Measurements from ENCODE around the gene AGAP1.
A peak's percentile ranks its signal among the peaks of the same experiment; 100 is the strongest.
"Not testable (repeated sequence)": the region's sequence is repeated elsewhere in the genome, so short reads cannot be mapped to it uniquely, and the experiment has no call there.

The AGAP1 gene

DNA sequence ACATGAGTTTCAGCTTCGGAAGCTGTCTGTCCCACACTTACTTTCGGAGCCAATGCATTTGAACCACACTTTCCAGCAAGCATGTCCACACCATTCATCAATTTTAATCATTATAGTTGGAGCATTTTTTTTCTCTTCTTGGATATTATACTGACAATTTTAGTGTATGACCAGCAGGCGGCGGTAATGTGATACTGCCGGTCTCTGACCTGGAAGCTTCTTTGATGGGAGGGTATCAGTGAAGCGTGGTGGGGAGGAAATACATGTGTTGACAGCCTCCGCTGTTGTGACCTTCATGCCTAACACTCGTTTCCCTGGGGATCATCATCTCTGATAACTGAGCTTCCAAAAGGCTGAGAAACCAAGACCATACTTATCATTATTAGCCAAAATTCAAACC lies 442.6 kb downstream of the AGAP1 start:
- DNase-seq = peak; percentile 21

DNA sequence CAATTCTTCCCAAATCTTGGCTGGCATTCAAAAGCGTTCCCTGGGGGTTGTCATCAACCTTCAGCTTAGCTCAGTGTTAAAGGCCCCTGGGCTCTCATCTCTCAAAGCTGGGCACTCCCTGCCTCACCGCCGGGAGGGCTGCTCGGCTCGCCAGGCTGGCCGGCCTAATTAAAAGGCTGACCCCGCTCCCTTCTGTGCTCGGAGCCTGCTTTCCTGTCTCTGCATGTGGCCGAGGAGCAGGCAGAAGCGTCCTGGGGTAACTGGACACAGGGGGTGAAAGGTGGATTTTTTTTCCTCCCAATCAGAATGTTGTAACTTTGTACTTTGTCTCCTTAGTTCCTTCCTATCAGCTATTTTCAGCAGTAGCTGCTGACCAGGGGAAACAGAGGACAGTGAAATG lies 443.2 kb downstream of the AGAP1 start:
- no peak for DNase-seq

DNA sequence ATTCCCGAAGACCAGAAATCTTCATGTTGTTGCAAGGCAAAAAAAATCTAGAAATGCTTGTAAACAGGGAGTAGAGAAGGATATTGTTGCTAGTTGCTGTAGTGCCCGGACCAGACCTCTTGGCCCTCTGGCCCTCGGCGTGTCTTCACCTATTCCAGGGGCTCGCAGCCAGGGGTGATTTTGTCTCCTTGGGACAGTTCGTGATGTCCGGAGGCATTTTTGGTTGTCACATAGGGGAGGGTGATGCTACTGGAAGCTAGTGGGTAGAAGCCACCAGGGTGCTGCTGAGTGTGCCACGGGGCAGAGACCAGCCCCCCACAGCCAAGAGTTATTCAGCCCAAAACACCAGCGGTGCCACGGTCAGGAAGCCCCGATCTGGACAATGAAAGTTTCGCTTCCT lies 443.7 kb downstream of the AGAP1 start:
- no peak for DNase-seq

DNA sequence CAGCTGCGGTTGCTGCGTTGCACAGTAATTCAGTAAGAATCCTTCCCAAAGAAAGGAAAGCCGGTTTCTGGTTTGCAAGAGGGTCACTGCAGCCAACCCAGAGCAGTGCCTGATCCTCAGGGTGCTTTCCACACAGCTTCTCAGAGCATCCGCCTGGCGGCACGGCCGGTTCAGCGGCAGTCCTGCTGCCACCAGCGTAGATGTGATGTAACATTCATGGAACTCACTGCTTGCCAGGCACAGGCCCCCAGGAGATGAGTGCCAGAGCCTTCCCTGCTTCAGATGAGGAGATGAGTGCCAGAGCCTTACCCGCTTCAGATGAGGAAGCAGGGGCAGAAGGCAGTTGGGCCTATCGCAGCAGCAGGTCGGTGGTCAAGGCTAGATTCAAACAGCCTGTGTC lies 444.1 kb downstream of the AGAP1 start:
- DNase-seq = no peak

DNA sequence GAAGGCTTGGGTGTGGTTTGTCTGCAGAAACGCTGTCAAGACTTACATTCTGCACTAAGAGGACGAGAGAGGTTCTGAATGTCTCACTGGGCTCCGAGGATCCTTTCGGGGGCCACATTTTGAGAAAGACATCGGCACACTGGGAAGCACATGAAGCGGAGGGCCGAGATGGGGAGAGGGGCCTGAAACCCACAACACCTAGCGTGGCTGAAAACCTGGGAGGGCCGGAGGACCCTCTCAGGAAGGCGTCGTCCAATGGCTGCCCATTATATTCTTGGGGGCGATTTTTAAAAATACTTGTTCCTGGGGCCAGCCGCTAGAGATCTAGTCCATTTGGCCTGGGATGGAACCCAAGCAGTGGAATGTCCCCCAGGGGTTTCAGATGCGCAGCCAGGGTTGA lies 444.8 kb downstream of the AGAP1 start:
- no peak for DNase-seq

DNA sequence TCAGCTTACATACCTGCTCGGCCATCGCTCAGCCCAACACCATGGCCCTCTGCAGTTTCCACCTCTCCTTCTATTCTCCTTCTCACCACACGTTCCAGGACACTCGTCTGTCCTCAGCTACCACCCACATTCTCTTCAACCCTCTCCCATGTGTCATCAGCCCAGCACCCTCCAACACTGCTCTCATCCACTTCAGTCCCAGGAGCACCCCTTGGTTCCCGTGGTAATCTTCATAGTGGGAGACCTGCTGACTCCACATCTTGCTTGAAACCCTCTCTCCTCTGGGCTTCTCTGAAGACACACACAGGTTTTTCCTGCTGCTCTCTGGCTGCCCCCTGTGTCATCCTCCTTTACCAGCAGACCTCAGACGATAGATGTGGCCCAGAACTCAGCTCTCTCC lies 445.6 kb downstream of the AGAP1 start:
- DNase-seq = no peak

DNA sequence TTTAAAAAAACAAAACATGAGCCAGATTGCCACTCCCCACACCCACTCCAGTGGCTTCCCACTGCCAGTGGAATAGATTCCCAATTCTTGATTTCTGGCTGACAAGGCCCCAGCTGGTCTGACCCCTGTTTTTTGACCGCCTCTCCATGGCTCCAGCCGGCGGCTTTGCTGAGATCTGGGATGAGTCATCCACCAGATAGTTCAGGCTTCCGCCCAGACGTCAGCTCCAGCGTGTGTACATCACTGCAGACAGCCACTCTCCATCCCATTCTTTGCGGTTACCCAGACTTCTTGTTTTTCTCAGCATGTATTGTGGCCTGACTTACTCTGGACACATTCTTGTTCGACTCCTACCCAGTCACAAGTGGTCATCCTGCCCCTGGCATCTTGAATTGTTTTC lies 446.5 kb downstream of the AGAP1 start:
- no peak for DNase-seq

DNA sequence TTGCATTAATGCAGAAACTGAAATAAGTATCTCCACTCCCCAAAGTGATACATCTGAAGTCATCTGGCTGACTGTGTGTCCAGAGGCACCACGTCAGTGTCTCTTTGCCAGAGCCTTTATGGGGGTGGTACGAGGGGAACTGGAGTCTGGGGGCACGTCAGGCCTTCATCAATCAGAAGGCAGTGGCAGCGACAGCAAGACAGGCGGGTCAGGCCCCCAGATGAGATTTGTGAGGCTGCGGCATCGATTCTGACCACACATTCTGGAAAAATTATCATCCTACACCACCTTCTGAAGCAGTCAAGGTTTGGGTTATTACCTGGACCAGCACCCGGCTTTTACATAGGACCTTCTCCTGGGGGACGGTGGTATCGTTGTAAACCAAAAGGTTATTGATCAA lies 450.7 kb downstream of the AGAP1 start:
- DNase-seq = no peak

DNA sequence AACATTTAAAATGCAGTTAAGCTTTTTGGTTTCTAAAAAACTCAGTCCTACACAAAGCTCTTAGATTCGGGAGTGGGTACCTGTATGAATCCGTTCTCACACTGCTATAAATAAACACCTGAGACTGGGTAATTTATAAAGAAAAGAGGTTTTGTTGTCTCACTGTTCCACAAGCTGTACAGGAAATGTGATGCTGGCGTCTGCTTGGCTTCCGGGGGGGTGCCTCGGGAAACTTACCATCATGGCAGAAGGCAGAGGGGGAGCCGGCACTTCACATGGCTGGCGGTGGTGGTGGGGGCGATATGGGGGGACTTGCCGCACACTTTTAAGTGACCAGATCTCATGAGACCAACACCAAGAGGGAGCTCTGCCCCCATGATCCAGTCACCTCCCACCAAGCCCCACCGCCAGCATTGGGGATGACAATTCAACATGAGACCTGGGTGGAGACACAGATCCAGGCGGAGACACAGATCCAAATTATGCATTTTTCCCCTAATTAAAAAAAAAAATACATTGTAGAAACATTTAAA lies 451.8 kb downstream of the AGAP1 start:
- DNase-seq = no peak

DNA sequence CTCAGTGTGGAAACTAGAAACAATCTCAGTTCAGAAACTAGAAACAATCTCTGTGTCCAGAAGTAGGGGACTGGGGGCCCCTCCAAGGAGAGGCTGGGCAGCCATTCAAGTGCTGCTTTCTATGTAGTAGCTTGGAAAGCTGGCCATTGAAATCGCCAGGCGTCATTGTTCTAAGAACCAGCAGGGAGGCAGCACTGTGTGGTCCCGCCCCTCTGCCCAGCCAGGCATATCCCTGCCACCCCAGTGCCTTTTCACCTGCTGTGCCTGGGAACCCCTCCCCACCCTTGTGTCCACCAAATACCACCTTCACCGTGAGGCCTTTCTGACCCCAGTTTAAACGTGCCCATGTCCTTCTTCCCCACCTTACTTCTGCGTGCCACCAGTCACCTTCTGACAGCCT lies 452.7 kb downstream of the AGAP1 start:
- no peak for DNase-seq

DNA sequence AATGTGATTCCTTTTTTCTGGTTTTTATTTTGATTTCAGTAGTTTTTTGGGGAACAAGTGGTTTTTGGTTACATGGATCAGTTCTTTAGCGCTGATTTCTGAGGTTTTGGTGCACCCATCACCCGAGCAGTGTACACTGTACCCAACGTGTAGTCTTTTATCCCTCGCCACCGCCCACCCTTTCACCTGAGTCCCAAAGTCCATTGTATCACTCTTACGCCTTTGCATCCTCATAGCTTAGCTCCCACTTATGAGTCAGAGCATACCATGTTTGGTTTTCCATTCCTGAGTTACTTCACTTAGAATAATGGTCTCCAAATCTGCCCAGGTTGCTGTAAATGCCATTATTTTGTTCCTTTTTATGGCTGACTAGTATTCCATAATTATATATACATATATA lies 453.2 kb downstream of the AGAP1 start:
- DNase-seq = not testable (repeated sequence)

DNA sequence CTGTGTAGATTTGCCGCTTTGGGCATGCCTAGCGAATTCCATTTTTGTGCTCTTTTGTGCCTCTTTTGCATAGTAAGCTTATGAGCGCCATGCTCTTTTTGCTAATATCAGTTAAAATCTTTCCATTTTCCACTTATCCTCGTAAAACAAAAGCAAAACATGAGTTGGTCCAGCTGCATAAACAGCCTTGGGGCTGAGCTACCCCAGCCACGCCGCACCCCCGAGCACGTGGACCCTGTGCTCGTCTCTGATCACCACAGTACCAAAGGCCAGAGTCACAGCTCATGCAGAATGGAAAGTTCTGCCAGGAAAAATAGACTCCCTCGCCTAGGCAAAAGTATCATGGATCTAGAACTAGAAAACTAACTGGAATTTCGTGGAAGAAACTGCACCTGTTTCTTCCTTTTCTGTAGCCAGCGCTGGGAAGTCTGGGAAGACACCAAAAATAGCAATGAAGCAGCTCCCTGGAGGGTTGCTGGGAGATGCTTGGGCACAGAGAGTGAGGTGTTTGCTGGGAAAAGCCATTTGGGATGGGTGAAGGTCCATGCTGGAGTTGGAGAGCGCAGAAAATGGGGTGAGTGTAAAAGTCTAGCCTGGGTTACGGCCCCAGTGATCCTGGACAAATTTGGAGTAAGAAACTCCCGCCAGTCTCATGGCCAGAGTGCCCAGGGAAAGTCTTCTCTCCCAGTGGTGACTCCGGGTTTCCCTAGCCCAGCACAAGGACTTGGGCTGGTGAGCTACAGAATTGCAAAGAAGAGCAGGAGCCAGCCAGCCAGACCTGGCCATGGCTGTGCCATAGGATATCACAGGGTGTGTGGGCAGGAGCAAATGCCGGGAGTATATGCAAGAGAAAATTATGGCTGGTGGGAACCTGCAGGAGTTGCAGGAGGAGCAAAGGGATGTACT lies 456.0 kb downstream of the AGAP1 start:
- no peak for DNase-seq

DNA sequence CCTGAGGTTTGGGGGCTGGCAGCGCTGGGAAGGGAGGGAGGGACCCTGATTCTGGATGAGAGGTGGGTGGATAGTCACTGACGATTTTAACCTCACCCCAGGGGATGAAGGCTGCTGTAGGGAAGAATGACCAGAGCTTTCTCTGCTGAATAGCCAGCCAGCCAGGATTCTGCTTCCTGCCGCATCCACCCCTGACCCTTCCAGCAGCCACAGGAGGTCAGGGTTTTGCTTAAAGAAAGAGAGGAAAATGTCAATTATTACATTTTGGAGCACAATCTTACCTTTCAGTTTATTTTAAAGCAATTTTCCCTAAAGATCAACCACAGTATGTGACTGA lies 456.6 kb downstream of the AGAP1 start:
- DNase-seq = no peak

DNA sequence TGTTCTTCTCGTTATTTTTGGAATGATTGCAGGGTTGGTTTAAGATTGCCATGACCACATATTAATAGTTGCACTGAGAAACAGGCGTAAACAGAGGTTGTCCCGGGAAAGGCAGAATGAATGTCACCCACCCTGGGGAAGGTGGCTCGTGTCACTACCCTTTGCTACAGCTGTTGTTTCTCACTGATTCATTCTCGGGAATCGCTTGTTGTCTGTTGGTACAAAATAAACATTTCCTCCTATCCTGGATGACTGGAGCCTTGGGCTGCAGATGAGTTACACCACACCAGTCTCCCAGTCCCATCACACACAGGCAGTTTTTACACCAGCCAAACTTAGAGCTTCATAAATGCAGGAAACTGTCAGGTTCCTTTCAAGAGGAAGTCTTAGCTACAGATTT lies 457.6 kb downstream of the AGAP1 start:
- no peak for DNase-seq

DNA sequence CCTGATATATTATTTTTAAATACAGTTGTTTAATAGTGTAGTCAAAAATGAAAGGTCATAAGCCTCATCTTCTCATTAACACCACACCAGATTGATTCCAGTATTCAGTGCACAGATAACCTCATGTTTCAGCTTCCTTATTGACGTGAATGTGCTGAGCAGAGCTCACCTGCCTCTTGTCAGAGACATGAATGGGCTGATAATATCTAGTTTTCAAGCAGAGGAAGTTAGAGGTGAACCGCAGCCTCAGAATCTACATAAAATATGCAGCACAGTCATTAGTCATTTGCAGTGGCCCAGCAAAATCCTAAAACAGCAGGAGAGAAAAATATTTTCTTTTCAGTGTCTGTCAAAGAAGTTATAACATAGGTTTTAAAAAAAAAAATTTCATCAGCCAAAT lies 458.1 kb downstream of the AGAP1 start:
- DNase-seq = peak; percentile 56

DNA sequence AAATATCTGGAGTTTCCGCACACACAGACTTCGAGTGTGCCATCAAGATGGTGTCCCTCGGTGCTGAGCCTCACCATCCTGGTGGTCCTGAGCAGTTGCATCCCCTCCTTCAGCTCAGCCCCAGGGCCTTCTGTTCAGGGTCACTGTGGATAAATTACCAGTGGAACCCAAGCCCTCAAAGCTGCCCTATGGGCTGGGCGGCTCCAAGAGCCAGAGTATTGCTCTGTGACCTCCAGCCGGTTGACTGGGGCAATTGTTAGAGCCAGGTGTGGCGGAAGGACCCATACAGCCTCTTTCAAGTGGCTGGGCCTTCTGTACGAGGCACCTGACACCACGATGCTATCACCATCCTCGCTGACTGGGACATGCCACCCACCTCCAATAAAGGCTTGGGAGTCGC lies 458.9 kb downstream of the AGAP1 start:
- DNase-seq = no peak

DNA sequence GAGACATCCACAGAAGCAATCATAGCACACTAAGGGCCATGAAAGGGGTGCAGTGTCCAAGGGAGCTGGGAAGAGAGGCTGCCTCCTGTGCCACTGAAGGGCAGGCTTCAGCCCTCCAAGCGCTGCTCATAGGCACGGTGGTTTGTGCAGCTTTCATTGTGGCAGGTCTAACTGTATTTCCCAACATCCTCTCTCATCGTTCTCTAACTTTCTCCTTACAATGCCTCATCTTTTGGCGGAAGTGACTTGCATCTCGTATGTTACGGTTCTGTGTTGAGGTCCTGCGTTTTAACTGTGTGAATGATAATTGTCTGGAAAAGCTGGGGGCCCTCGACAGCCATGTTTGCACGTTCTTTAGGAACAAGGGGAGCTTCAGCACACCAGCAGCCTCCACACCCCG lies 460.4 kb downstream of the AGAP1 start:
- no peak for DNase-seq

DNA sequence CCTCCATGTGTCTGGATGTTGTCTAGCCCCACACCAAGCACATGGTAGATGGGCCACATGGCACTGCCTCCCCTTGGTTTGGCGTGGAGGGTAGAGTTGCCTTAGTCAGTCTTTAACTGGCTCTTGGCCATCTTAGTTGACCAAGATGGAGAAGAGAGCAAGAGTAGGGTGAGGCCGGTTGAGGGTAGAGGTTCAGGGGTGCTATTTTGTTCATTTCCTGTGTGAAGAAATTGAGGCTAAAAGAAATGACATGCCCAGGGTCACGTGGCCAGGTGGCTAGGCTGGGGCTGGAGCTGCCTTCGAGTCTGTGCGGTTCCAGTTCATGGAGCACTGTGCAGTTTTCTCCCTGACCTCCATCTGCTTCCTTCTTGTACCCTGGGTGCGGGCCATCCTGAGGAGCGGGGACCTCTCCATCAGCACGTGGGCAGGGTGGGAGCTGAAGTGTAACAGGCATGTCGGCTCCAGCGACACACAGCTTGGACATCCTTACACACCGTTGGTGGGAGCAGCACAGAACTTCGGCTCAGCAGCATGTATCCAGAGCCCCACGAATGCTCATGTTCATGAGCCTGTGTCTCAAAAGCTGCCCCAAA lies 461.1 kb downstream of the AGAP1 start:
- DNase-seq = no peak

DNA sequence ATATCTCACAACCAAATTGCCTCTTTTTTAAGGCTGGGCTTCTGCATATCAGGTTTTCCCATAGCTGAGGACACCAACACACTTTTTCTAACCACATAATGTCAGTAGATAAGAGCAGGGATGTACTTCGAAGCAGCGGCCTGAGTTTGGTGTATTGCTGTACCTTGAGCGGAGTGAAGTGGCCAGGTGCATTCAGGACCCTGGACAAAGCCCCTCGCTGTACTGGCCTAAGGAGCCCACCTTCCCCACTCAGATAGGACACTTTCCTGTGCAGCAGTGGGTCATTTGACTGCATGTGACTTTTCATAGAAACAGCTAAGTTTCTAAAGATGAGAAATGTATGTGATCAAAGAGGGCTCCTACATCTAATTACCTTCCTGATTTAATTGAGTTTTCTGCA lies 461.8 kb downstream of the AGAP1 start:
- no peak for DNase-seq

DNA sequence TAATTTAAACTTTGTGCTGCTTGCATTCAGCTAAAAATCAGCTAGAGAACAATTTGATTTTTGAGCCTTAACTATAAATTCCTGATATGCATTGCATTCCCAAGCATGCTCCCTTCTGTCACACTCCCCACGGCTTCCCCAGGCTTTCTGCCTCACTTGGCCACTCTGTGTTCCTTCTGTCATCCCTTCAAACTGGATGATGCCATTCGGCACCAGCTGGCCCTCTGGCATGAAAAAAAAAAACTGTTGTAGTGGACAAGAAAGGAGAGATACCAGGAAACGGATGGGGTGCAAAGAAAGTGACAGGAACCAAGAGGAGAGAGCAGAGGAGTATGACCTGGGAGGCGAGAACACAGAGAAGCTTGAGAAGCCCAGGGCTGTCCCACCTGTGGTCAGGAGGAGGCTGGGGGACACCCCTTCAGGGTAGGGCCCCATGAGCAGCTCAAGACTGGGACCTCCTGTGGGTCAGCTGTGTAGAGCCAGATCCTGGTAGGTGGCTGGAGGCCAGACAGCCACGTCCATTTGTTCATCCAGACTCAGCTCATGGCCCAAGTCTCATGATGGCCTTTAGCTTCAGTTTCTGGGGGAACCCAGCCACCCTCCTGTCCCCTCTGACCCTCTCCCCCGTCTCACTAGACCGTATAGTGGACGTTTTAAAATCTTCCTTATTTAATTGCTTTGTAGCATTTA lies 462.6 kb downstream of the AGAP1 start:
- DNase-seq = no peak

DNA sequence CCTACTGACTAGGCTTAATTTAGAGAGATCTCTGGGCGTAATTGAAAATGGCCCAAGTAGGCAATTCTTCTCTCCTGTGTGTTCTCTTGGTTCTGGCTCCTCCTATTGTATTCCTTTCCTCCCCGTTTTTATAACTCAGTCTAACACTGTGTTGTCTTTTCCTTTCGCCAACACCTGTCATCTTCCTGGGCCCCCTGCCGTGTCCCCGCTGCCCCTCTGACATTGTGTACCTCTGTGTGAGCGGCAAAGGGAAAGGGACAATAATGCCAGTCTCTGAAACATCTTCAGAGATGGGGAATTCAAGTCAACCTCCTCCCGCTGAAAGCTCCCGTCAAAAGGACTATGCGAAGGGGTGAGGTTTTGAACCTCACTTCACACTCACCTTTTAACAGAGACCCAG lies 463.4 kb downstream of the AGAP1 start:
- DNase-seq = no peak

DNA sequence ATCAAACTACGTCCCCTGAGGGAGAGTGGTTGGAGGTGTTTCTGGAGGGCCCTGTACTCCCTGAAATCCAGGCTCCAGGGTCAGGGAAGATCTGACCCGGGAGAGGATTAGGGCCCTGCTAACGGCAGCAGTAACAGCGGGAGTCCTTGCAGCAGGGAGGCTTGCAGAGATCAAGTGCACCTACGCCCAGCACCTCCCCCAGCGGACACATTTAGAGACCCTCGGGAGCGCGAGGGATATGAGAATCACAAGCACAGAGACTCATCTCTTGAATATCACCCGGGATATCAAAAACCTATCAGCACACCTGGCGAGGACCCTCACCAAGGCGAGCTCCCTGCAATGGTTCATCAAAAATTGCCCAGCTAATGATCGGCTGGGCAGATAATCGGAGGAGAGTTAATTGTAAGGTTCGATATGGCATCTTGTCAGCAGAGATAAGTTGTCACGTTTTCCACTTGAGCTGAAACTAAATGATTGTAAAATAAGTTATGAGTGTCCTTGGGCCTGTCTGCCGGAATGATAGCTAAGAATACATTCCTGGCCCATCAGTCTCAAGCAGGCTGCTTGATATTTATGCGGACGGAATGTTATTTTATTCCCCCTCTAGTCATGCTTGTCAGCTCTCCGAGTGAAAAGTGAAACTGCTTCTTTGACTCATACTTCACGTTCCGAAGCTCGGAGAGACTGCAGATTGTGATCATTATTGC lies 464.5 kb downstream of the AGAP1 start:
- DNase-seq = no peak

DNA sequence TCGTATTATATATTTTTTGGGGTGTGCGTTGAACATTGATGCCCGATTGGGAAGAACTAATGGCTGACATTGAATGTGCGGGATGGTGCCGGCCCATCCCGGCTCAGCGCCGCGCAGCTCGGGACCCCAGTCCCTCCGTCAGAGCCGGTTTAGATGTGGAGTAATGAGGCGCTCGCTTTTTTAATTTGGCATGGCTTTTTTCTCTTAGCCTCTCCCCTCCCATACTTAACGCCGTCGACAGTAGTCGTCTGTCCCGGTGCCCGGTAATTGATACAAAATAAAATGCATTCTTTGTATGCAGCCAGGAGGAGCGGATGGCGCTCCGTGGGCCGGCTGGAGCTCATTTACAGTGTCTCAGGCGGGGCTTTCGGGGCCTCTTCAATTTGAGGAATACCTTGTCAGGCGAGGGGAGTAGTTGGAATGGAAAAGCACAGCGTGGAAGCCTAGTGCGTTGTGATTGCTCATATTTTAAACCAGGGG lies 465.1 kb downstream of the AGAP1 start:
- no peak for DNase-seq

Measured in activated CD4-positive, alpha-beta T cell treated with anti-CD3 and anti-CD28 coated beads, Interleukin-10, Interleukin-2, amounts not matched to agents 100 ng/mL and 50 ng/mL, durations not matched to agents 16 hours and 8 hours (primary cell).